SK-N-MC (cell line): Measurements from ENCODE around the gene CIROP.

Experiments used
- DNase-seq: peaks from one replicate; pipeline ENCODE4 v3.0.0-alpha.2; 2011; ENCODE audit warnings: low read depth, low spot score
- H3K27ac ChIP-seq: fragments of 200-600 bp; sonication (generic); 2 replicates; pipeline ENCODE4 v1.5.1; 2016; ENCODE audit warnings: mixed run types
- H3K36me3 ChIP-seq: fragments of 200-600 bp; sonication (generic); 2 replicates; pipeline ENCODE4 v1.6.1; 2017; ENCODE audit warnings: antibody characterized with exemption, low read length, mixed read lengths; ENCODE audit not compliant: insufficient read depth
- H3K4me3 ChIP-seq: fragments of 200-600 bp; sonication (generic); 2 replicates; pipeline ENCODE4 v1.5.1; 2016
- H3K9ac ChIP-seq: fragments of 200-600 bp; sonication (generic); 2 replicates; pipeline ENCODE4 v1.8.0; 2017; ENCODE audit warnings: mixed run types, mixed read lengths; ENCODE audit not compliant: insufficient read length
- H3K9me3 ChIP-seq: fragments of 200-600 bp; sonication (generic); 2 replicates; pipeline ENCODE4 v1.6.1; 2017; ENCODE audit warnings: low read depth, mild to moderate bottlenecking, antibody characterized with exemption, low read length, moderate library complexity, mixed read lengths
- EZH2 ChIP-seq: fragments of 200-600 bp; sonication (generic); IDR thresholded peaks from one replicate; pipeline ENCODE4 v1.6.1; 2017; ENCODE audit warnings: antibody characterized with exemption
- FOXP2 ChIP-seq: optimal IDR thresholded peaks from 2 replicates; pipeline ENCODE3; 2011; ENCODE audit warnings: mild to moderate bottlenecking, moderate library complexity; ENCODE audit not compliant: insufficient read depth; ENCODE audit errors: extremely low read length, control extremely low read depth
- POLR2AphosphoS5 ChIP-seq: IDR thresholded peaks from 2 replicates; pipeline ENCODE4 v1.6.1; 2012; ENCODE audit warnings: mild to moderate bottlenecking, low read depth, low read length, borderline replicate concordance

CIROP gene

GRCh38 chr14:23085458-23085857, 19.3 kb downstream of the CIROP start:
- Histone ChIP-seq H3K36me3 (peaks cover 97% of the 10 kb centered on the region), H3K9me3 (no peaks in the 10 kb centered on the region), H3K9ac (no peak overlapping the region), H3K27ac (no peak overlapping the region), H3K4me3 (no peak overlapping the region)
- TF ChIP-seq POLR2AphosphoS5 (no peak), FOXP2 (no peak), EZH2 (no peak)
- DNase-seq = no peak

- Histone ChIP-seq H3K9me3 (no peaks in the 10 kb centered on the region), H3K36me3 (peaks cover 97% of the 10 kb centered on the region), H3K9ac (no peak overlapping the region), H3K27ac (no peak overlapping the region), H3K4me3 (no peak overlapping the region)
- no peak for DNase-seq
- TF ChIP-seq POLR2AphosphoS5 = no peak
- no peak for TF ChIP-seq EZH2
Measured at GRCh38 chr14:23080474-23080873, 24.3 kb downstream of the CIROP start.

- TF ChIP-seq POLR2AphosphoS5 (no peak), EZH2 (no peak), FOXP2 (no peak)
- DNase-seq = no peak
Measured at GRCh38 chr14:23079716-23080115, 25.1 kb downstream of the CIROP start.

GRCh38 chr14:23078692-23079116, 26.1 kb downstream of the CIROP start:
- H3K9ac ChIP-seq = no peak overlapping the region
- peaks cover 96% of the 10 kb centered on the region for H3K36me3 ChIP-seq
- H3K4me3 ChIP-seq = no peak overlapping the region
- TF ChIP-seq EZH2 (no peak), POLR2AphosphoS5 (no peak), FOXP2 (no peak)
- DNase-seq = no peak
- H3K9me3 ChIP-seq = no peaks in the 10 kb centered on the region
- no peak overlapping the region for H3K27ac ChIP-seq

More at GRCh38 chr14:23079716-23080115, 25.1 kb downstream of the CIROP start:
- Histone ChIP-seq H3K36me3 (peaks cover 97% of the 10 kb centered on the region), H3K27ac (no peak overlapping the region), H3K9ac (no peak overlapping the region), H3K4me3 (no peak overlapping the region), H3K9me3 (no peaks in the 10 kb centered on the region)

- no peak for DNase-seq
- no peak overlapping the region for H3K4me3 ChIP-seq
- H3K9ac ChIP-seq = no peak overlapping the region
- H3K9me3 ChIP-seq = no peaks in the 10 kb centered on the region
- no peak overlapping the region; the same call in 1 of the 2 replicates for H3K27ac ChIP-seq
- peaks cover 96% of the 10 kb centered on the region for H3K36me3 ChIP-seq
- TF ChIP-seq EZH2 (no peak), POLR2AphosphoS5 (no peak), FOXP2 (no peak)
Measured at GRCh38 chr14:23077962-23078361, 26.8 kb downstream of the CIROP start.

GRCh38 chr14:23076785-23077408, 27.9 kb downstream of the CIROP start:
- Histone ChIP-seq H3K4me3 (no peak overlapping the region), H3K9ac (no peak overlapping the region), H3K9me3 (no peaks in the 10 kb centered on the region), H3K27ac (peak overlapping the region; percentile 17; the same call in 1 of the 2 replicates), H3K36me3 (peaks cover 98% of the 10 kb centered on the region)
- no peak for DNase-seq
- TF ChIP-seq FOXP2 (no peak), EZH2 (no peak), POLR2AphosphoS5 (no peak)

GRCh38 chr14:23074906-23075305, 29.9 kb downstream of the CIROP start:
- no peak overlapping the region for H3K9ac ChIP-seq
- H3K9me3 ChIP-seq = no peaks in the 10 kb centered on the region
- H3K27ac ChIP-seq = peak overlapping the region; percentile 35
- DNase-seq = no peak
- TF ChIP-seq POLR2AphosphoS5 = no peak
- H3K4me3 ChIP-seq = no peak overlapping the region
- H3K36me3 ChIP-seq = peaks cover 79% of the 10 kb centered on the region

GRCh38 chr14:23071921-23072539, 32.8 kb downstream of the CIROP start:
- TF ChIP-seq EZH2 (no peak), POLR2AphosphoS5 (no peak), FOXP2 (no peak)
- Histone ChIP-seq H3K36me3 (peaks cover 77% of the 10 kb centered on the region), H3K9ac (peak overlapping the region; percentile 92), H3K27ac (peak overlapping the region; percentile 91), H3K9me3 (no peaks in the 10 kb centered on the region), H3K4me3 (peak overlapping the region; percentile 83)
- DNase-seq = no peak
